ENCODE measurements around the gene IFIT1.

DNA sequence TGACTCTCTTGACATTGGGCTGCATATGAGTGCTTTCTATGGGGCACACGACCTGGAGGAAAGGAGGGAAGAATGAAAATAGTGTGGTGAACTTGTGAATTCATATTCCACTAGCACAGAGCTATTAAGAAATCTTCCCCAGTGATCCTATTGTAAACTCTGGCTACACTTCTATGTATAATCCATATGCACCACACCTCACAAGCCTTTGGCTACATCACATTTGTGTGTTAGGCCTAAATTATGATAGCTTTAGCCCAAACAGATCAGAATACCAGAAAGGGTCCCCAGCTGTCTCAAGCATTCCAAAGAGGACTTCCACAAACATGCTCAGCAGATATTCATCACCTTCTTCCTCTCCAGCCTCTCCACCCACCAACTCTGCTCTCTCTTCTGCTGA lies 24.3 kb upstream of the IFIT1 start:
- TF ChIP-seq, protein P1, sequence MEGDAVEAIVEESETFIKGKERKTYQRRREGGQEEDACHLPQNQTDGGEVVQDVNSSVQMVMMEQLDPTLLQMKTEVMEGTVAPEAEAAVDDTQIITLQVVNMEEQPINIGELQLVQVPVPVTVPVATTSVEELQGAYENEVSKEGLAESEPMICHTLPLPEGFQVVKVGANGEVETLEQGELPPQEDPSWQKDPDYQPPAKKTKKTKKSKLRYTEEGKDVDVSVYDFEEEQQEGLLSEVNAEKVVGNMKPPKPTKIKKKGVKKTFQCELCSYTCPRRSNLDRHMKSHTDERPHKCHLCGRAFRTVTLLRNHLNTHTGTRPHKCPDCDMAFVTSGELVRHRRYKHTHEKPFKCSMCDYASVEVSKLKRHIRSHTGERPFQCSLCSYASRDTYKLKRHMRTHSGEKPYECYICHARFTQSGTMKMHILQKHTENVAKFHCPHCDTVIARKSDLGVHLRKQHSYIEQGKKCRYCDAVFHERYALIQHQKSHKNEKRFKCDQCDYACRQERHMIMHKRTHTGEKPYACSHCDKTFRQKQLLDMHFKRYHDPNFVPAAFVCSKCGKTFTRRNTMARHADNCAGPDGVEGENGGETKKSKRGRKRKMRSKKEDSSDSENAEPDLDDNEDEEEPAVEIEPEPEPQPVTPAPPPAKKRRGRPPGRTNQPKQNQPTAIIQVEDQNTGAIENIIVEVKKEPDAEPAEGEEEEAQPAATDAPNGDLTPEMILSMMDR (IDR thresholded peaks at IDR 0.05; ENCODE audit: low read length) = no peak
- no peak for TF ChIP-seq EZH2 (IDR thresholded peaks at IDR 0.05; ENCODE audit: borderline replicate concordance, low read length)
